ENCODE data around the gene PABPN1.
A peak's percentile ranks its signal among the peaks of the same experiment; 100 is the strongest.

Gene PABPN1

DNA sequence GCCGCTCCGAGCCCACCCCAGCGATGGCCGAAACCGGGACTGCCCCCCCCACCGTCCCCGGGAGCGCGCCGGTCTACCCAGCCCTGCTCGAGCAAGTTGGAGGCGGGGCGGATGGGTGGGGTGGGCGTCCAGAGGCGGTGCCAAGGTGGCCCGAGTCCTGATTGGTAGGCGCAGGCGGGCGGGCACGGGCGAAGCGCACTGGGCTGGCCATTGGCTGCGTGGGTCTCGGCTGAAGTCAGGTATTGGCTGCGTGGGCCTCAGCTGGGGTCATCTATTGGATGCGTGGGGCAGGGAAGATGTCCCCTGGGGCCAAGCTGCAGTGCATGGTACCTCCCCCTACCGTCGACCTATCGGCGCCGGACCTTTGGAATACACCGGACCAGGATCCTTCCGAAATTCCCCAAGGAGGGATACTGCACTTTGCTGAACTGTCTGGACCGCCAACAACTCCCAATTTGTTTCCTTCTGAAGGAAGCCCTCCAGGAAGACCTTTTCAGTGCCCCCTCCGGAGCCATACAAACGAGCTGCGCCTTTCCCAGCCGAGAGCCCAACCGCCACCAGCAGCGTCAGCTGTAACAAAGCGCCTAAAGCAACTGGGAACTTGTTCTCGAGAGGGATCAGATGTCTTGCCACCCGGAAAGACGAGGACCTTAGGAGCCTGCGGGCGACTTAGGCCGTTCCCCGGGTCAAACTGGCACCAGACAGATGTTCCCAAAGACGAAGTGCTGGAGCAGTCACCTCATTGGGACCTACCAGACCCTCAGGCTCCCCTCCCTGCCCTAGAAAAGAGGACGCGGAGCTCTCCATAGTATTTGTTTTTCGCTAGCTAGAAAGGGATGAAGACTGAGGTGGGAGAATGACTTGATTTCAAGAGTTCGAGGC lies 35.0 kb upstream of the PABPN1 start, which contains the start of gene HOMEZ:
TSS of gene HOMEZ (minus strand) at position 113 of the 882 bp plus-strand sequence. CDS start 180 bp downstream, outside the sequence.
- peak; percentile 99 for DNase-seq
- TF ChIP-seq EZH2 (IDR thresholded peaks at IDR 0.05; ENCODE audit: borderline replicate concordance, low read depth, low read length, severe bottlenecking): no peak
- TF ChIP-seq, protein P1, sequence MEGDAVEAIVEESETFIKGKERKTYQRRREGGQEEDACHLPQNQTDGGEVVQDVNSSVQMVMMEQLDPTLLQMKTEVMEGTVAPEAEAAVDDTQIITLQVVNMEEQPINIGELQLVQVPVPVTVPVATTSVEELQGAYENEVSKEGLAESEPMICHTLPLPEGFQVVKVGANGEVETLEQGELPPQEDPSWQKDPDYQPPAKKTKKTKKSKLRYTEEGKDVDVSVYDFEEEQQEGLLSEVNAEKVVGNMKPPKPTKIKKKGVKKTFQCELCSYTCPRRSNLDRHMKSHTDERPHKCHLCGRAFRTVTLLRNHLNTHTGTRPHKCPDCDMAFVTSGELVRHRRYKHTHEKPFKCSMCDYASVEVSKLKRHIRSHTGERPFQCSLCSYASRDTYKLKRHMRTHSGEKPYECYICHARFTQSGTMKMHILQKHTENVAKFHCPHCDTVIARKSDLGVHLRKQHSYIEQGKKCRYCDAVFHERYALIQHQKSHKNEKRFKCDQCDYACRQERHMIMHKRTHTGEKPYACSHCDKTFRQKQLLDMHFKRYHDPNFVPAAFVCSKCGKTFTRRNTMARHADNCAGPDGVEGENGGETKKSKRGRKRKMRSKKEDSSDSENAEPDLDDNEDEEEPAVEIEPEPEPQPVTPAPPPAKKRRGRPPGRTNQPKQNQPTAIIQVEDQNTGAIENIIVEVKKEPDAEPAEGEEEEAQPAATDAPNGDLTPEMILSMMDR (IDR thresholded peaks at IDR 0.05; ENCODE audit: borderline replicate concordance, extremely low read depth, low read length, poor library complexity, severe bottlenecking): peak; percentile 20
- no peaks in the 10 kb centered on the region for H3K27me3 ChIP-seq (ENCODE audit: insufficient read depth, low read length, poor library complexity)
- no peaks in the 10 kb centered on the region for H4K20me1 ChIP-seq (ENCODE audit: insufficient read depth, low read length)
- H3K27ac ChIP-seq (ENCODE audit: low read length): peak within 1 kb of the TSS; percentile 87
- peak; percentile 97 for ATAC-seq (ENCODE audit: insufficient read depth, low read depth)
- peaks cover 24% of the 10 kb centered on the region for H3K4me1 ChIP-seq (ENCODE audit: insufficient read depth, low read length)
- peaks cover 23% of the 10 kb centered on the region for H3K79me2 ChIP-seq (ENCODE audit: insufficient read depth, low read length)
- H3K4me3 ChIP-seq (ENCODE audit: low read depth in 1 of 2, low read length in 2 of 2): peak within 1 kb of the TSS; percentile 82 to 84
- H3K4me2 ChIP-seq (ENCODE audit: insufficient read depth, low read length): peak within 1 kb of the TSS; percentile 83
- no peaks in the 10 kb centered on the region; the same call in 1 of the 2 replicates for H3K36me3 ChIP-seq (ENCODE audit: insufficient read depth, low read length)
- H3K9ac ChIP-seq (ENCODE audit: low read depth, low read length): peak within 1 kb of the TSS; percentile 74
- H2AFZ ChIP-seq (ENCODE audit: low read depth, low read length): peak within 1 kb of the TSS; percentile 90
- no peaks in the 10 kb centered on the region for H3K9me3 ChIP-seq (ENCODE audit: insufficient read depth, low read length, severe bottlenecking)

DNA sequence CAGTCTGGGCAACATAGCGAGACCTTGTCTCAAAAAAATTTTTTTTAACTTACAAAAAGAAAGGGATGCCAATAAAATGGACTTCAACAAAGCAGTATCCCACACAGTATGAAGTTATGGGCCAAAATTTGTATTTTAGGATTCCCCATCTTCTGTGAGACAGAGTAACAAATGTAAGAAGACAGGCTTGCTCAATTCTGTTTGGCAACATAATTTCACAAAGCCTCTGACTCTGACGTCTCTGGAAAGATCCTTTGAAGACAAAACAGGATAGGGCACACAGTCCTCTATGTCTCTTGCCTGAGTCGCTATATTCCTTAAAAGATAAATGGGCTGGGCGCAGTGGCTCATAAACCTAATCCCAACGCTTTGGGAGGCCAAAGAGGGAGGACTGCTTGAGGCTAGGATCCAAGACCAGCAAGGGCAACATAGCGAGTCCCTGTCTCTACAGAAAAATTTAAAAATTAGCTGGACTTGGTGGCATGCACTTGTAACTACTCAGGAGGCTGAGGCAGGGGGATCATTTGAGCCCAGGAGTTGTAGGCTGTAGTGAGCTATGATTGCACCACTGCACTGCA lies 34.3 kb upstream of the PABPN1 start:
- Histone ChIP-seq H3K27ac (ENCODE audit: low read length) (peak overlapping the region; percentile 87), H3K27me3 (ENCODE audit: insufficient read depth, low read length, poor library complexity) (no peaks in the 10 kb centered on the region), H3K9me3 (ENCODE audit: insufficient read depth, low read length, severe bottlenecking) (no peaks in the 10 kb centered on the region), H3K4me3 (ENCODE audit: low read depth in 1 of 2, low read length in 2 of 2) (peak overlapping the region; percentile 46 to 84), H3K9ac (ENCODE audit: low read depth, low read length) (peak overlapping the region; percentile 74), H3K4me1 (ENCODE audit: insufficient read depth, low read length) (peaks cover 24% of the 10 kb centered on the region), H3K4me2 (ENCODE audit: insufficient read depth, low read length) (peak overlapping the region; percentile 83), H2AFZ (ENCODE audit: low read depth, low read length) (peak overlapping the region; percentile 90), H3K36me3 (ENCODE audit: insufficient read depth, low read length) (no peaks in the 10 kb centered on the region; the same call in 1 of the 2 replicates), H4K20me1 (ENCODE audit: insufficient read depth, low read length) (no peaks in the 10 kb centered on the region), H3K79me2 (ENCODE audit: insufficient read depth, low read length) (peaks cover 23% of the 10 kb centered on the region)
- DNase-seq (no peak), ATAC-seq (ENCODE audit: insufficient read depth, low read depth) (no peak)
- TF ChIP-seq, protein P1 (IDR thresholded peaks at IDR 0.05; ENCODE audit: borderline replicate concordance, extremely low read depth, low read length, poor library complexity, severe bottlenecking): no peak
- TF ChIP-seq EZH2 (IDR thresholded peaks at IDR 0.05; ENCODE audit: borderline replicate concordance, low read depth, low read length, severe bottlenecking): no peak

DNA sequence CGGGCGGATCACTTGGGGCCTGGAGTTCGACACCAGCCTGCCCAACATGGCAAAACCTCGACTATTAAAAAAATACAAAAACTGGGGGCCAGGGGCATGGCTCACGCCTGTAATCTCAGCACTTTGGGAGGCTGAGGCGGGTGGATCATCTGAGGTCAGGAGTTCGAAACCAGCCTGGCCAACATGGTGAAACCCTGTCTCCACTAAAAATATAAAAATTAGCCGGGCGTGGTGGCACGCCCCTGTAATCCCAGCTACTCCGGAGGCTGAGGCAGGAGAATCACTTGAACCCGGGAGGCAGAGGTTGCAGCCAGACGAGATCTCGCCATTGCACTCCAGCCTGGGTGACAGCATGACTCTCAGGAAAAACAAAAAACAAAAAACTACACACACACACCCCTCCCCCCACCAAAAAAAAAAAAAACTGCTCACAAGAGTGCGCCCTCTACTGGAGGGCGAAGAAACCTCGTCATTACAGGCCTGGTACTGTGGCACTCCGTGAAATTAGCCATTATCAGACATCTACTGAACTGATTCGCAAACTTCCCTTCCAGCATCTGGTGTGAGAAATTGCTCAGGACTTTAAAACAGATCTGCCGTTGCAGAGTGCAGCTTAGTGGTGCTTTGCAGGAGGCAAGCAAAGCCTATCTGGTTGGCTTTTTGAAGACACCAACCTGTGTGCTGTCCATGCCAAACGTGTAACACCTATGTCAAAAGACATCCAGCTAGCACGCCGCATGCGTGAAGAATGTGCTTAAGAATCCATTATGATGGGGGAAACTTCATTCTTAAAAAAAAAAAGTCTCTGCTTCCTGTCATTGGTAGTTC lies 26.3 kb upstream of the PABPN1 start:
- Histone ChIP-seq H4K20me1 (ENCODE audit: insufficient read depth, low read length) (no peaks in the 10 kb centered on the region), H3K4me1 (ENCODE audit: insufficient read depth, low read length) (peaks cover 16% of the 10 kb centered on the region), H3K9ac (ENCODE audit: low read depth, low read length) (no peak overlapping the region), H3K36me3 (ENCODE audit: insufficient read depth, low read length) (peaks cover 27% of the 10 kb centered on the region), H3K9me3 (ENCODE audit: insufficient read depth, low read length, severe bottlenecking) (no peaks in the 10 kb centered on the region), H3K4me2 (ENCODE audit: insufficient read depth, low read length) (peak overlapping the region; percentile 1; the same call in 1 of the 2 replicates), H3K4me3 (ENCODE audit: low read depth in 1 of 2, low read length in 2 of 2) (no peak overlapping the region), H2AFZ (ENCODE audit: low read depth, low read length) (no peak overlapping the region; the same call in 1 of the 2 replicates), H3K27me3 (ENCODE audit: insufficient read depth, low read length, poor library complexity) (no peaks in the 10 kb centered on the region), H3K27ac (ENCODE audit: low read length) (no peak overlapping the region), H3K79me2 (ENCODE audit: insufficient read depth, low read length) (peaks cover 3% of the 10 kb centered on the region)
- ATAC-seq (ENCODE audit: insufficient read depth, low read depth) (peak; percentile 82), DNase-seq (peak; percentile 63)
- TF ChIP-seq, protein P1 (IDR thresholded peaks at IDR 0.05; ENCODE audit: borderline replicate concordance, extremely low read depth, low read length, poor library complexity, severe bottlenecking): peak; percentile 91
- no peak for TF ChIP-seq EZH2 (IDR thresholded peaks at IDR 0.05; ENCODE audit: borderline replicate concordance, low read depth, low read length, severe bottlenecking)
